Head of caudate nucleus (tissue), 42 donors: ENCODE data around the gene KLHDC4.
"Not testable (repeated sequence)": the region's sequence is repeated elsewhere in the genome, so short reads cannot be mapped to it uniquely, and the experiment has no call there.

Experiments used
- DNase-seq, 42 donors: peaks; one replicate each; pipeline versions ENCODE4 v3.0.0 to v3.0.0-alpha.2; 2020 to 2021; ENCODE audit warnings: mixed read lengths in 7 of 42
- intact Hi-C: fragments of 100-400 bp; cut with DNase I; formaldehyde crosslinking; loops from one replicate; pipeline ENCODE4 v1.15.0; 2022

The KLHDC4 gene

DNA sequence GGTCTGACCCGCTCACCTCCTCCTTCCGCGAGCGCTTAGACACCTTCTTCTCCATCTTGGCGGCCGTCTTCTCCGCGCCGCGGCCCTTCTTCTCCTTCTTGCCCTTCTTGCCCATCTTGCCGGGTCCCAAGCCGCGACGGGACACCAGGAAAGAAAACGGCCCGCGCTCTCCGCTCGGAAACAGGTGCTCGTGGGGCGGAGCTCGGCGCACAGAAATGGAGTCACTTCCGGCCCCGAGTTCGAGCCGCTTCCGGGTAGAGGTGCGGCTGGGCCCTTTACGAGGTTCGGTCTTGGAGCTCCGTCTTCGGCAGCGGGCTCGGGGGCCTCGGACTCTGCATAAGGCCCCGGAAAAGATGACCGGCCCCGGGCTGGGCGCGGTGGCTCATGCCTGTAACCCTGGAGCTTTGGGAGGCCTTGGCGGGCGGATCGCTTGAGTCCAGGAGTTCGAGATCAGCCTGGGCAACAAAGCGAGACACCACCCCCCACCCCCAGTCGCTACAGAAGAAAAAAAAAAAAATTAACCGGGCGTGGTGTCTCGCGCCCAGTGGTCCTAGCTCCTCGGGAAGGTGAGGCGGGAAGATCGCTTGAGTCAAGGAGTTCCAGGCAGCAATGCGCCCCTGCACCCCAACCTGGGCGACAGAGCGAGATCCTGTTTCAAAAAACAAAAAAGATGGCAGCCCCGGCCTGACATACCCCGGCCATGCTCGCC lies at the start of gene KLHDC4:
TSS of gene KLHDC4 (minus strand) at position 211 of the 709 bp plus-strand sequence. CDS start at position 115, 96 bp downstream.
- intact Hi-C loops, result loop anchor here (5.0 kb wide), 1 partner anchor 179 kb away; no protein-coding TSS in a partner anchor

DNA sequence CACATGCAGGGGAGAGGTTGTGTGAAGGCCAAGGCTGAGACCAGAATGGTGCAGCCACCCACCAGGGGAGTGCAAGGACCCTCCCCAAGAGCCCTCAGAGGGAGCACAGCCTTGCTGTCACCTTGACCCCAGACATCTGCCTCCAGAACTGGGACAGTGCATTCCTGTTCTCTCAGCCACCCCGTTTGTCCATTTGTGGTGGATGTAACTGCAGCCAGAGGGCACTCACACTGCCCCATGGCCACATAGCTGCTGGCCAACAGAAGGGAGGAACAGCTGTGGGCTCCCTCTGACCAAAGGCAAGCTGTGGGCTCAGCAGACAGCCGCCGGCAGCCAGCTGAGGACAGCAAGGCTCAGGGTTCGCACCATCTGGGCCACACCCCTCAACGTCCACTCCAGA lies 49.8 kb upstream of the KLHDC4 start:
- peak in 2 of 42 donors; percentile 30 to 45 for DNase-seq
- intact Hi-C loops, result no loop called here

More for the DNA sequence above, at the start of gene KLHDC4:
- peak; percentile 76 to 96 (median 92) for DNase-seq

DNA sequence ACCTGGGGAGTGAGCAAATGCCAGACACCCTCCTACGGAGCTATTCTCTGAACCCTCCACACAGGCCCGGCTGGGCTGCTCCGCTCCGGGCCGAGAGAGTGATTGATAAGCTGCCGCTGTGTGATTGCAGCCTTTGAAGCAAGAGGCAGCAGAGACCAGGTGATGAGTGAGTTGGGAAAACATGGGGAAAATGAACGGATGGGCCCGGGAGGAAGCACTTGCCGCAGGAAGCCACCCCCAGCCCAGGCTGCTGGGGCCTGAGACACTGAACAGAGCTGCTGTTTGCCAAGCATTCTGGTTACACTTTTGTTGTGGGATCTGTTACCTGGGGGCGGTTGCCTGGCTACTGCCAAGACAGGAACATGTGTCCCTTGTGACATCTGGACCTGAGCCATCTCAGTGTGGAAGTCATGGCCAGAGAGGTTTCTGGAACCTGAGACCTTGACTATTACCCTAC lies 46.4 kb upstream of the KLHDC4 start:
- intact Hi-C loops, result no loop called here
- no peak for DNase-seq

DNA sequence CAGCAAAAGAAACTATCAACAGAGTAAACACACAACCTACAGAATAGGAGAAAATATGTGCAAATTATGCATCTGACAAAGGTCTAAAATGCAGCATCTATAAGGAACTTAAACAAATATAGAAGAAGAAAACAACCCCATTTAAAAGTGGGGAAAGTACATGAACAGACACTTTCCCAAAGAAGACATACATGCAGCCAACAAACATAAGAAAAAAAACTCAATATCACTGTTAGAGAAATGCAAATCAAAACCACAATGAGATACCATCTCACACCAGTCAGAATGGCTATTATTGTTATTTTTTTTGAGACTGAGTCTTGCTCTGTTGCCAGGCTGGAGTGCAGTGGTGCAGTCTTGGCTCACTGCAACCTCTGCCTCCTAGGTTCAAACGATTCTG lies 45.7 kb upstream of the KLHDC4 start:
- DNase-seq, result not testable (repeated sequence)

DNA sequence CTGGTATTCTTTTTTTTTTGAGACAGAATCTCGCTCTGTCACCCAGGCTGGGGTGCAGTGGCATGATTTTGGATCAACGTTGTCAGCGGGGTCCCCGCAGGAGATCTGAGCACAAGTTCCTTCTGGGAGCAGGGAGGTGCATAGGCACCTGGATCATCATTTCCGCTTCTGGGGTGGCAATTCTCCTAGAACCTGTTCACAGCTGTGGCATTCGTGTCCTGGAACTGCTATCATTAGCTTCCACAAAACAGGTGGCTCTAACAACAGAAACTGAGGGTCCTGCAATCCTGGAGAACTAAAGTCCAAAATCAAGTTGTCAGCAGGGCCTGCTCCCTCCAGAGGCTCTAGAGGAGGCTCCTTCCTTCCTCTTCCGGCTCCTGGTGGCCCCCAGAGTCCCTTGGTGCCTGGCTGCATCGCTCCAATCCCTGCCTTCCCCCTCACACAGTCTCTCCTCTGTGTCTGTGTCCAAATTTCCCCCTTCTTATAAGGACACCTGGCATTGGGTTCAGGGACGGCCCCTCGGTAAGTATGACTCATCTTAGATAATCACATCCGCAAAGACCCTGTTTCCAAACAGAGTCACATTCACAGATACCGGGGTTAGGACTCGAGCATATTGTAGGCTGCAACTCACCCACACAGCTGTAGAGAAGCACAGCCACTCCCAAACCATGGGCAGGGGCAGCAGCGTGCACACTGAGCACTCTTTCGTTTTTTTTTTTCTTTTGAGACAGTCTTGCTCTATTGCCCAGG lies 43.5 kb upstream of the KLHDC4 start:
- no peak for DNase-seq
- intact Hi-C loops, result no loop called here

More for the DNA sequence above, 45.7 kb upstream of the KLHDC4 start:
- intact Hi-C loops, result not testable (repeated sequence)

DNA sequence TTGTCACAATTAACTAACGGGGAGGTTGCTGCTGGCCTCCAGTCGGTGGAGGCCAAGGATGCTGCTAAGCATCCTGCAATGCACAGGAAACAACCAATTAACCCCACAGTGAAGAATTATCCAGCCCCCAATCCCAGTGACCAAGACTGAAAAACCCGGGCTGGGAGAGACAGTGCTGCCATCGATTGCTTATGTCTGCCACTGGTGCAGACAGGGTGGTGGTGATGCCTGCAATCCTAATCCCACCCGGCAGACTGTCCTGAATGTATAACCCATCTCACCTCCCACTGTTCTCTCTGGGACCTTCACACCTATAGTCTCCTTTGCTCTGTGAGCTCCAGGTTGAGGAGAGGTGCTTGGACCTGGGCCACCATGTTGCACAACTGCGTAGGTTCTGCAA lies 42.3 kb upstream of the KLHDC4 start:
- DNase-seq, result no peak
- intact Hi-C loops, result no loop called here

DNA sequence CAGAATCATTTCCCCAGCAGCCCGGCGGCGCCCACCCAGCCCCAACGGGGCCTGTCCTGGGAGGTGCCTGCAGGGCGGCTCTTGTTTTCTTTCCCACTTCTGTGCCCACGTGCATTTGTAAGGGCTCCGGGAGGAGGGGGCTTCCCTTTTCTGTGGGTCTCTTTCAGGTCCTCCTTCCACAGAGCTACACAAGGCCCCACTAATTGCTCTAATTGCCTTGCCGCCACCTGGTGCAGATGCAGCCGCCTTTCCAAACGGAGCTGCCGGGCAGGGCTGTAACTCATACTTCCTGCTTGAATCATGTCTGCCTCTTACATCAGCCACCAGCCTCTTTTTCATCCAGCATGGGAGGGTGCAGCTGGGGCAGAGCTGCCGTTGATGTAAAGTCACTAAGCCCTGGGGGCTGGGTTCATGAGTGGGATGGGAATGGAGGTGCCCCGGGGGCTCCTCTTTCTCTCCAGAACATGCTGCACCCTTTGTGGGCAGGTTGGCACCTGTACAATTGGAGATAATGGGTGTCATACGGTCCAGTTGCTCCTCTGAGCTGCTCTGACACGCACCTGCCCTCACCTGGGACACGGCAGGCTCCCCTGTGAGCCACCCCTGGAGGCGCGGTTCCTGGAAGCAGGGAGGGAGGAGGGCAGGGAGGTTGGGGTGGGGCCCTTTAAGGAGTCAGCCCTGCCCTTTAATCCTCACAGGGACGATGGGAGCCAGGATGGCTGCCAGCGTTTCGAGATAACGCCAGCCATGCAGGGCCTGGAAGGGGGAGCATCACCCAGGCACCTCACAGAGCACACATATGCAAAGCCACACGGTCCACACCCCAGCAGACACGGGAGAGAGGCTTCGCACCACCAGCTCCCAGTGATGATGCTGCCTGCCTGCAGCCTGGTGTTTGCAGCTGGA lies 41.1 kb upstream of the KLHDC4 start:
- intact Hi-C loops, result no loop called here
- DNase-seq, result peak; percentile 32 to 91 (median 62)

DNA sequence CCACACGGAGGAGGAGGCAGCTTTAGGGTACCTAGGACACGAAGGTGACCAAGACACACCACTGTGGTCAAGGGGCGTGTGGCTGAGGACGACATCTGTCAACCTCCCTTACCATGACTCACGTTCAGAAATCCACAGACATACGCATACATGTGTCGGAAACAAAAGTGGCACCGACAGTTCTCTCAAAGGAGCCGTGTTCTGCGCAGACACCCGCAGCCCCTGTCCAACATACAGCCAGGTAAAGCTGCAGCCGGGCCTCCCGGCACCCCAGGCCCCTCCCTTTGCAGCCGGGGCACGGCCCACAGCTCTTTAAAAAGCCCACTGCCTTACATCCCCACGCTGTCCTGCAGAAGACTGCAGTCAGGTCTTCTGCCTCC lies 40.5 kb upstream of the KLHDC4 start:
- intact Hi-C loops, result no loop called here
- DNase-seq, result peak in 1 of 42 donors; percentile 30

DNA sequence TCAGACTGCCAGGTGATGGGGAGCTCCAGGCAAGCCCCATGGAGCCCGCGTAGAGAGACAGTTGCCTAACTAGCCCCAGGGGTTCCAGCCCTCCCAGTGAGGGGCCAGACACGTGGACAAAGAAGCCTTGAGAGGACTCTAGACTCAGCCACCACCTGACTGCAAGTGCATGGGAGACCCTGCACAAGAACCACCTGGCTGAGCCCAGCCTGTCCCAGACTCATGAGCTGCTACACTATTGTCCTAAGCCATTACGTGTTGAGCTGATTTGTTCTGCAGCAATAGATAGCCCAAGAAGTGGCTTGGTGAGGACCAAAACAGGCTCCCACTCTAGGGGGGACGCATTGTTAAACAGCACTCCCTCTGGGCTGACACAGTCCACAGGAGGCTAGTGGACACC lies 37.6 kb upstream of the KLHDC4 start:
- intact Hi-C loops, result no loop called here
- DNase-seq, result no peak

DNA sequence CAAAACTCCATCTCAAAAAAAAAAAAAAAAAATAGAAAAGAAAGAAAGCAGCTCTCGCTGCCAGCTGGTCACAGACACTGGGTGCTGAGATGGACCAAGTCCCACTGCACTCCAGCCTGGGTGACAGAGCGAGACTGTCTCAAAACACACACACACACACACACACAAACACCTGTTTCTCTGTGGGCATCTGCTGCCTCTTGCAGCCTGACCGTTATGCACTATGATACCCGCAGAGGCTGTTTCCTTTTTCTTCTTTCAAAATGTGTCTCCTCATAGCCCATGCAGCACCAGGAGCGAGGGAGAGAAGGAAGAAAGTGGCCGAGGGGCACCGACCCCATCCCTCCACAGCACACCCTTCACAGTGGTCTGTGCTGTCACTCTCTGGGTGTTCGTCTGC lies 36.9 kb upstream of the KLHDC4 start:
- DNase-seq, result no peak
- intact Hi-C loops, result no loop called here

DNA sequence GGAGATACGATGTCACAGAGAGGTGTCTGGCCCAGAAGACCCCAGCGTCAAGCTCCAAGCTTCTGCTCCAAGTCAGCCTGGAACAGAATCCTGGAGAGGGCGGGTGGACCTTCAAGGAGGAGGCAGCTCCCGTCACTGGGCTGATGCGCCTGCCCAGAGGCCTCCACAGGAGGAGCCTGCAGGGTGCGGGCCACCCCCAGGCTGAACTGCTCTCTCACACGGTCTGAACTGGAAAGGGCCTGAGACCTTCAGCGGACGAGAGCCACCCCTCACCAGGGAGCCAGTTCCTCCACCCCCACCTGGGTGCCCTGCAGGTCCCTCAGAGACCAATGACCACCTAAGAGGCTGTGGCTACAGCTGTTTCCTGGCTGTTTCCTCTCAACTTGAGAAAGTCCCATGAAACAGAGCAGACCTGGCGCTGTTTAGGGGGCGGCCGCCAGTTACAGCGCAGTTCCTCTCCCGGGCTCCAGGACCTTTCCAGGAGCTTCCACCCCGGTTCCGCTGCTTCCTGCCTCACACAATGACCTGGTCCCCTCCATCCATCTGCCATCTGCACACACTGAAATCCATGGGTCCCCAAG lies 36.0 kb upstream of the KLHDC4 start:
- intact Hi-C loops, result no loop called here
- no peak for DNase-seq

DNA sequence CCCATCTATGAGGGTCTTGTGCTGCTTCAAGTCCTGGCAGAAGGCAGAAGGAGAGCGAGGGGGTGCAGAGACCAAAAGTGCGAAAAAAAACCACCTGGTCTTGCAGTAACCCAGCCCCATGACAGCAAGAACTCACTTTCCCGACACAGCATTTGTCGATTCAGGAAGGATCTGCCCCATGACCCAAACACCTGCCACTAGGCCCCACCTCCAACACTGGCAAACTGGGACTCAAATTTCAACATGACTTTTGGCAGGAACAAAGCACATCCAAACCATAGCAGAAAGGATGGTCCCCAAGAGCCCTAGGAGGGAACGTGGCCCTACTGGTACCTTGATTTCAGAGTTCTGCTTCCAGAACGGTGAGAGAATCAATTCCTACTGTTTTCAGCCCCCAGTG lies 34.7 kb upstream of the KLHDC4 start:
- no peak for DNase-seq
- intact Hi-C loops, result no loop called here

DNA sequence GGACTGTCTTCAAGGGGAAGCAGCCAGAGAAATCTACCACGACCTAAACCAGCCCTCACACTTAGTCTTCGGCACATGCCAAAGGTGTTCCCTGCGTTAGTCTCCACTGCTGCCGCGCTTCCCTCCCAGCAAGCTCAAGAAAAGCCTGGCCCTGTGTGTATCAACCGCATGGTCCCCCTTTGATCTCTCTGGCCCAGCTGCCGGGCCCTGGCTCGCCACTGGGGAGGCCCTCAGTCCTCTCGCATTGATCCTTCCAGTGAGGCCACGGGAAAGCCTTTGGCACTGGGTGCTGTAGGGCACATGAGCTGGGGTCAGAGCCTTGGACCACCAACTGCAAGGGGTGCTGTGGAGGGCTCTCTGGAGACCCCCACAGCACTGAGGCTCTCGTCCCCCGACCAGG lies 29.6 kb upstream of the KLHDC4 start:
- intact Hi-C loops, result no loop called here
- DNase-seq, result no peak

DNA sequence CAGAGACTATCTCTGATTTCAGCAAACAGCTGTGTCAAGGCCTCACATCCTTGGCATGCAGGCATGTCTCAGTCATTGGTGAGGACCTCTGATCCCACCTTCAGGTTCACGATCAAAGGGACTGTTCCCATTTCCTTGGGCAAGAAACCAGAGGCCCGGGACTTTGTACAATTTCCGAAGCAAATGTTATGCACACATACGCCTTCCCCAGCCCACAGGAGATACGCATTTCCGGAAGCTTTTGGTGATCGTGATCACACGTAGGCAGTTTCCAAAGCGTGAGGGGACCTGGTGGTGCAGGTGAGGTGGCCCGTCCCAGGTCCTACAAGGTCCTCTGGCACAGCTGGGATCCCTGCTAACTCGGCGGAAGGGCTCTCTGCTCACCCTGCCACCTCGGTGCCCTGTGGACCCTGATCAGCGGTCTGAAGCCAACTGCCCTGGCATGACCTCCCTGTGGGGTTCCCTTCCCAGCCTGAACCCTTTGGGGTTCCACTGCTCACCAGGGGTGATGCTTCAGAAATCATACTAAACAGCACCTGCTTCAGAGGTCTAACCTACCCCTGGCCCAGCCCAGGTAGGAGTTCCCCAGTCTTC lies 28.8 kb upstream of the KLHDC4 start:
- DNase-seq, result no peak
- intact Hi-C loops, result no loop called here

DNA sequence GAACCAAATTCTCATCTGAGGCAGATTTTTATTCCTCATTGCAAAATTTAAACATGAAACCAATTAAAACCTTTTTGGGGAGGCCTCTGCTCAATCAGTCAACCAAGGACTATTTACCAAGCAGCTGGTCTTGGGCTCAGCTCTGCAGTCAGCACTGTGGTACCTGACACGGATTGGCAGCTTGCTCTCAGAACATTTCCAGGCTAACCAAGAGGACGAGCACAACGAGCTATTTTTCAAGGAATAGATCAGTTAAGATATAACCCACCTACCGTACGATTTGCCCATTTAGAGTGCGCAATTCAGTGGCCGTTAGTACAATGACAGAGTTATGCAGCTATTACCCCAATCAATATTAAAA lies 26.4 kb upstream of the KLHDC4 start:
- intact Hi-C loops, result no loop called here
- DNase-seq, result no peak

DNA sequence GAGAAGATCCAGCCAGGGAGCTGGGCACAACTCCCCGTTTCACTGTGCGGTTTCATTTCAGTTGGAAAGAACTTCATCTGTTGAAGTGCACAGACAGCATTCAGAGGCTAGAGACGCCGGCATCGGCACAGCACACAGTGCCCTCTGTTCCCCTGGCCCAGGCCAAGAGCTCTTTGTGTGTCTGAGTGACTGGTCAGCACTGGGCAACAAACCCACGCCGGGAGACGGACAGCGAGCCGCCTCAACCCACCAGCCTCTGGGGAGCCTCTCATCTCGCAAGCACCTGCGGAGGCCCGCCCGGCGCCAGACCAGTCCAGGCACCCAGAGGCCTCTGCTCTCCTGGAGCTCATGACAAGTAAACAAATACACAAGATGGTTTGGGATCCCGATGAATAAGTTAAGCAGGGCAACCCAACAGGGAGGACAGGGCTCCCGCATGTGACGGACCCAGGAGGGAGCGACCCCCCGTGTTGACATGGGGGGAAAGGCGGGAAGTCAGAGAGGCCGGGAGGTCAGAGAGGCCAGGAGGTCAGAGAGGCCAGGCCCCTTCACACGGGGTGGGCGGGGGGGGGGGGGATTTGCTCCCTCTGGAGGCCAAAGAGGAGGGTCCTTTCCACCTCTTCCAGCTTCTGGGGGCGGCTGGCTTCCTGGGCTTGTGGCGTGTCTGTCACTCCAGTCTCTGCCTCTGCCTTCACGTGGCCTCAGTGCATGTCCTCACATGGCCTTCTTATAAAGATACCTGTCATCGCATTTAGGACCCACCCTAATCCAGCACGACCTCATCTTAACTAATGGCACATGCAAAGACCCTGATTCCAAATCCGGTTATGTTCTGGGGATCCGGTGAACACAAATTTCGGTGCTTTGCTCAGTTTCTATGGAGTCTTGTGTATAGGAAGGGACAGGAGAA lies 25.8 kb upstream of the KLHDC4 start:
- intact Hi-C loops, result no loop called here
- peak; percentile 47 to 91 (median 78) for DNase-seq

DNA sequence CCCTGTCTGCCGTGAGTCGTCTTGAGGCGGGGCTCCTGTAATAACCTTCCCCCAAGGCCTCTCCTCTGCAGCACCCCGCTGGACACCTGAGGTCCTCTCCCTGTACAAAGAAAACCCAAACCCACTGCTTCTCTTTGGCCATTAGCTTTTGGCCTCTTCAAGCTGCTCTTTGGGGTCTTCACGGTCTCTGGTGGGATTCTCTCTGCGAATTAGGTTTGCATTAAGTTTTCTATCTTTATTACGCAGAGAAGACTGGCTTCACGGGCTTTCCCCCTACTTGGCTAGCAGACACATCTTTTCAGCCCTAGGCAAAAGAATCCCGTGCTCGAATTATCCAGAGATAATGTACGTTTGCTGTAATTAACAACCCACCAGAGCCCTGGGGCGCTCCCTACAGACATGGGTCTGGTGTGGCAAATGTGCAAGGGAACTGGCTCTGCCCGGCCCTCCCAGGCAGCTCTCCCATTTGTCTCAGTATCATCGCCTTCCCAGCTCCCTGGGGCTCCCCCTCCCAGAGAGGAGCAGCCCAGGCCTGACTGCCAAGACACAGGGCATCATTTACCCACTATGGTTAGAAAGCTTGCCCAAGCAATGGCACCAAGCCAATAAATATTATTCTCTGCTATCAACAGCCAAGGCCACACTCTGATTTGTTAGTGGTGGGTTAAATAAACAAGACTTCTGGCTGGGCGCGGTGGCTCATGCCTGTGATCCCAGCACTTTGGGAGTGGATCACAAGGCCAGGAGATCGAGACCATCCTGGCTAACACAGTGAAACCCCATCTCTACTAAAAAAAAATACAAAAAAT lies 24.7 kb upstream of the KLHDC4 start:
- intact Hi-C loops, result no loop called here
- peak in 16 of 42 donors; percentile 7 to 54 (median 26) for DNase-seq
